Stimulated activated CD4-positive, alpha-beta T cell treated with anti-CD3 and anti-CD28 coated beads, Interleukin-1b, Interleukin-23, amount 100 ng/mL, for 48 hours (primary cell): ENCODE data around the gene NET1.
"Not testable (repeated sequence)": the region's sequence is repeated elsewhere in the genome, so short reads cannot be mapped to it uniquely, and the experiment has no call there.

Experiments used
- DNase-seq: peaks from one replicate; pipeline ENCODE4 v3.0.0-alpha.2; 2020

The NET1 gene

GRCh38 chr10:5400468-5401240 is 11.7 kb upstream of the NET1 start:
- DNase-seq = no peak

- DNase-seq = no peak
These were observed 9.6 kb upstream of the NET1 start for GRCh38 chr10:5402798-5403197.

GRCh38 chr10:5404208-5405041 is 7.9 kb upstream of the NET1 start, which contains the start of gene TUBAL3:
TUBAL3 (minus strand) TSS chr10:5404828; CDS start chr10:5404792, 36 bp downstream.
- no peak for DNase-seq

GRCh38 chr10:5406918-5407317 is 5.4 kb upstream of the NET1 start:
- DNase-seq = no peak

GRCh38 chr10:5410787-5411186 is 1.6 kb upstream of the NET1 start:
- not testable (repeated sequence) for DNase-seq

- no peak for DNase-seq
These were observed 448 bp upstream of the NET1 start for GRCh38 chr10:5411941-5412276.

- DNase-seq = no peak
These were observed 918 bp downstream of the NET1 start for GRCh38 chr10:5413012-5413938.

GRCh38 chr10:5416981-5417380 is 4.6 kb downstream of the NET1 start:
- DNase-seq = no peak

- DNase-seq = no peak
These were observed 6.2 kb downstream of the NET1 start for GRCh38 chr10:5418584-5418983.

- no peak for DNase-seq
These were observed 7.2 kb downstream of the NET1 start for GRCh38 chr10:5419466-5420094.

- no peak for DNase-seq
These were observed 11.4 kb downstream of the NET1 start for GRCh38 chr10:5423771-5424170.

- no peak for DNase-seq
These were observed 12.4 kb downstream of the NET1 start for GRCh38 chr10:5424751-5425150.

GRCh38 chr10:5428133-5428532 is 15.8 kb downstream of the NET1 start:
- no peak for DNase-seq

- no peak for DNase-seq
These were observed 20.8 kb downstream of the NET1 start for GRCh38 chr10:5433182-5433581.

- no peak for DNase-seq
These were observed 21.8 kb downstream of the NET1 start for GRCh38 chr10:5434017-5434753.

GRCh38 chr10:5435328-5435727 is 23.0 kb downstream of the NET1 start:
- no peak for DNase-seq

GRCh38 chr10:5440206-5440605 is 27.8 kb downstream of the NET1 start:
- DNase-seq = no peak

GRCh38 chr10:5441106-5441505 is 28.7 kb downstream of the NET1 start:
- no peak for DNase-seq

GRCh38 chr10:5442065-5442989 is 30.0 kb downstream of the NET1 start:
- DNase-seq = no peak

GRCh38 chr10:5442990-5443370 is 30.6 kb downstream of the NET1 start:
- DNase-seq = no peak

- no peak for DNase-seq
These were observed 31.1 kb downstream of the NET1 start for GRCh38 chr10:5443429-5443828.
